GM23338 (cell line): ENCODE results near the gene NPIPB2. TPM values are rescaled to one million over a fixed set of nuclear protein-coding genes. Genes with fewer than 3 reads are reported as not detected.

Source experiments
- ATAC-seq: fragments of 200-7000 bp; cut with Tn5 transposase; 3 replicates; pipeline ENCODE4 v1.9.1; 2020
- DNase-seq: peaks from one replicate; pipeline ENCODE4 v3.0.0-alpha.2; 2015; ENCODE audit warnings: low spot score
- H2AFZ ChIP-seq: fragments of 200-600 bp; sonication (generic); 2 replicates; pipeline ENCODE4 v1.8.0; 2016; ENCODE audit warnings: antibody characterized with exemption, mild to moderate bottlenecking, moderate library complexity
- H3F3A ChIP-seq: fragments of 200-600 bp; sonication (generic); replicated peaks from 2 replicates; pipeline ENCODE4 v1.8.0; 2017; ENCODE audit warnings: antibody characterized with exemption, mixed run types, low read depth
- H3K27ac ChIP-seq: fragments of 200-600 bp; sonication (generic); 2 replicates; pipeline ENCODE4 v1.6.1; 2016; ENCODE audit warnings: low read depth
- H3K27me3 ChIP-seq: fragments of 200-600 bp; sonication (generic); 2 replicates; pipeline ENCODE4 v1.8.0; 2016; ENCODE audit warnings: mild to moderate bottlenecking, mixed run types, moderate library complexity; ENCODE audit not compliant: insufficient read depth
- H3K36me3 ChIP-seq: fragments of 200-600 bp; sonication (generic); 2 replicates; pipeline ENCODE4 v1.8.0; 2016; ENCODE audit warnings: mild to moderate bottlenecking; ENCODE audit not compliant: insufficient read depth
- H3K4me1 ChIP-seq: fragments of 200-600 bp; sonication (generic); 2 replicates; pipeline ENCODE4 v1.8.0; 2016; ENCODE audit warnings: mild to moderate bottlenecking, moderate library complexity; ENCODE audit not compliant: insufficient read depth
- H3K4me2 ChIP-seq: fragments of 200-600 bp; sonication (generic); 2 replicates; pipeline ENCODE4 v1.7.1; 2017; ENCODE audit warnings: mixed run types
- H3K4me3 ChIP-seq: fragments of 200-600 bp; sonication (generic); 2 replicates; pipeline ENCODE4 v1.6.1; 2016; ENCODE audit warnings: mixed run types
- H3K79me2 ChIP-seq: fragments of 200-600 bp; sonication (generic); replicated peaks from 2 replicates; pipeline ENCODE4 v1.8.0; 2017; ENCODE audit warnings: mild to moderate bottlenecking; ENCODE audit not compliant: insufficient read depth
- H3K9me2 ChIP-seq: fragments of 200-600 bp; sonication (generic); 2 replicates; pipeline ENCODE4 v1.8.0; 2017; ENCODE audit not compliant: insufficient read depth
- H4K20me1 ChIP-seq: fragments of 200-600 bp; sonication (generic); replicated peaks from 2 replicates; pipeline ENCODE4 v1.8.0; 2017; ENCODE audit warnings: mild to moderate bottlenecking; ENCODE audit not compliant: insufficient read depth
- H3K27ac Mint-ChIP-seq: 2 replicates; pipeline ENCODE4 v1.8.0; 2020; ENCODE audit warnings: inconsistent platforms, mild to moderate bottlenecking, moderate library complexity, mixed read lengths
- H3K27me3 Mint-ChIP-seq: 3 replicates; pipeline ENCODE4 v1.8.0; 2022; ENCODE audit warnings: low read depth, mild to moderate bottlenecking, moderate library complexity, mixed read lengths, inconsistent platforms; ENCODE audit not compliant: insufficient read depth, poor library complexity
- H3K36me3 Mint-ChIP-seq: 3 replicates; pipeline ENCODE4 v1.8.0; 2021; ENCODE audit warnings: low read depth, mild to moderate bottlenecking, inconsistent platforms, moderate library complexity, mixed read lengths
- H3K4me1 Mint-ChIP-seq: 3 replicates; pipeline ENCODE4 v1.8.0; 2020; ENCODE audit warnings: mild to moderate bottlenecking, inconsistent platforms, mixed read lengths
- H3K4me3 Mint-ChIP-seq: 3 replicates; pipeline ENCODE4 v1.8.0; 2021; ENCODE audit warnings: moderate library complexity, mild to moderate bottlenecking, inconsistent platforms, mixed read lengths
- H3K9me3 Mint-ChIP-seq: 3 replicates; pipeline ENCODE4 v1.8.0; 2020; ENCODE audit warnings: moderate library complexity, mild to moderate bottlenecking, inconsistent platforms, mixed read lengths
- CREB1 ChIP-seq: fragments of 250-450 bp; sonication (Bioruptor Pico); IDR thresholded peaks from 2 replicates; pipeline ENCODE4 v1.5.0; 2020; ENCODE audit warnings: low read depth, mild to moderate bottlenecking, moderate library complexity
- CTCF ChIP-seq, 2 experiments: fragments of 200-600 bp in 1 of 2; sonication (generic) in 1 of 2; conservative IDR thresholded peaks; 2 replicates each; pipeline versions ENCODE4 v1.5.1 to v1.6.1; 2016 to 2017; ENCODE audit warnings: antibody characterized with exemption in 2 of 2, low read depth in 2 of 2, mild to moderate bottlenecking in 2 of 2, moderate library complexity in 1 of 2
- ETS1 ChIP-seq: IDR thresholded peaks from 2 replicates; pipeline ENCODE4 v1.6.1; 2016; ENCODE audit warnings: antibody characterized with exemption
- EZH2 ChIP-seq: fragments of 200-600 bp; sonication (generic); IDR thresholded peaks from one replicate; pipeline ENCODE4 v1.8.0; 2017; ENCODE audit warnings: antibody characterized with exemption, mild to moderate bottlenecking, low read depth; ENCODE audit not compliant: unreplicated experiment
- EZH2phosphoT487 ChIP-seq: fragments of 200-600 bp; sonication (generic); IDR thresholded peaks from one replicate; pipeline ENCODE4 v1.8.1; 2018; ENCODE audit warnings: antibody characterized with exemption; ENCODE audit not compliant: unreplicated experiment
- JUNB ChIP-seq: IDR thresholded peaks from one replicate; pipeline ENCODE4 v1.6.1; 2016; ENCODE audit warnings: antibody characterized with exemption; ENCODE audit not compliant: unreplicated experiment
- NANOG ChIP-seq: IDR thresholded peaks from 2 replicates; pipeline ENCODE4 v1.6.1; 2016; ENCODE audit warnings: antibody characterized with exemption, borderline replicate concordance
- POLR2AphosphoS5 ChIP-seq: IDR thresholded peaks from 2 replicates; pipeline ENCODE4 v1.6.1; 2016; ENCODE audit warnings: antibody characterized with exemption, low read depth
- REST ChIP-seq: IDR thresholded peaks from one replicate; pipeline ENCODE4 v1.6.1; 2018; ENCODE audit warnings: antibody characterized with exemption; ENCODE audit not compliant: unreplicated experiment
- STAT1 ChIP-seq: IDR thresholded peaks from one replicate; pipeline ENCODE4 v1.6.1; 2016; ENCODE audit warnings: antibody characterized with exemption; ENCODE audit not compliant: unreplicated experiment
- ZNF114 ChIP-seq: fragments of 250-450 bp; sonication (Bioruptor Pico); IDR thresholded peaks from 2 replicates; pipeline ENCODE4 v1.5.0; 2020; ENCODE audit warnings: mild to moderate bottlenecking, moderate library complexity
- ZNF331 ChIP-seq: fragments of 250-450 bp; sonication (Bioruptor Pico); IDR thresholded peaks from 2 replicates; pipeline ENCODE4 v1.5.0; 2020; ENCODE audit warnings: low read depth, mild to moderate bottlenecking, moderate library complexity
- ZNF462 ChIP-seq: fragments of 250-450 bp; sonication (Bioruptor Pico); IDR thresholded peaks from 2 replicates; pipeline ENCODE4 v1.5.0; 2020; ENCODE audit warnings: mild to moderate bottlenecking, moderate library complexity
- polyA plus RNA-seq: library from polyadenylated mRNA; unstranded; fragments of >200 nt; fragmentation: Nextera tagmentation; extraction: Ambion mirVana; gene quantifications from 2 replicates; pipeline ENCODE4 v1.2.1, GENCODE V29; 2016
- total RNA-seq: library from RNA; depleted of rRNA; stranded (reverse); fragments of >200 nt; shearing (Covaris generic); gene quantifications from 2 replicates; pipeline ENCODE4 v1.2.3, GENCODE V29; 2014

Gene NPIPB2
- total and polyA plus RNA-seq, 2 experiments from 2014 or later: 1.0 to 6.8 TPM

- Histone ChIP-seq H3K4me2 (no peak overlapping the region), H3K9me2 (no peaks in the 10 kb centered on the region), H3K79me2 (peaks cover 14% of the 10 kb centered on the region), H3K4me3 (no peak overlapping the region), H3F3A (0 out of 2 replicates have a peak, but pooled peaks cover 2% of the 10 kb centered on the region), H3K4me1 (peaks cover 6% of the 10 kb centered on the region), H2AFZ (no peak overlapping the region), H3K36me3 (no peaks in the 10 kb centered on the region), H3K27ac (no peak overlapping the region), H3K27me3 (no peaks in the 10 kb centered on the region), H4K20me1 (no peaks in the 10 kb centered on the region)
- DNase-seq (no peak), ATAC-seq (no peak)
- Mint-ChIP-seq H3K4me3 (no peak overlapping the region), H3K27ac (no peak overlapping the region), H3K4me1 (peaks cover 20% of the 10 kb centered on the region), H3K9me3 (peaks cover 3% of the 10 kb centered on the region; the same call in 1 of the 3 replicates), H3K36me3 (no peaks in the 10 kb centered on the region; the same call in 2 of the 3 replicates), H3K27me3 (peaks cover 10% of the 10 kb centered on the region)
- TF ChIP-seq CREB1 (CRISPR knock-in tag) (no peak), CTCF (conservative IDR thresholded peaks at IDR 0.05; ENCODE audit: low read depth in 2 of 2) (no peak), ZNF331 (CRISPR knock-in tag) (no peak), STAT1 (no peak), NANOG (no peak), JUNB (no peak), ETS1 (no peak), ZNF114 (CRISPR knock-in tag) (no peak), POLR2AphosphoS5 (no peak), ZNF462 (CRISPR knock-in tag) (no peak), REST (no peak), EZH2 (no peak), EZH2phosphoT487 (no peak)
These were observed 38.4 kb upstream of the NPIPB2 start for GRCh38 chr16:11980136-11980844.
